HG03460 (cell line): Measurements from ENCODE around the gene GRIN1.
A peak's percentile ranks its signal among the peaks of the same experiment; 100 is the strongest.
"Not testable (repeated sequence)": the region's sequence is repeated elsewhere in the genome, so short reads cannot be mapped to it uniquely, and the experiment has no call there.

Experiments used
- ATAC-seq: cut with Tn5 transposase; IDR thresholded peaks from one replicate; pipeline ENCODE4 v1.9.1; 2021; ENCODE audit not compliant: unreplicated experiment

Gene GRIN1

DNA sequence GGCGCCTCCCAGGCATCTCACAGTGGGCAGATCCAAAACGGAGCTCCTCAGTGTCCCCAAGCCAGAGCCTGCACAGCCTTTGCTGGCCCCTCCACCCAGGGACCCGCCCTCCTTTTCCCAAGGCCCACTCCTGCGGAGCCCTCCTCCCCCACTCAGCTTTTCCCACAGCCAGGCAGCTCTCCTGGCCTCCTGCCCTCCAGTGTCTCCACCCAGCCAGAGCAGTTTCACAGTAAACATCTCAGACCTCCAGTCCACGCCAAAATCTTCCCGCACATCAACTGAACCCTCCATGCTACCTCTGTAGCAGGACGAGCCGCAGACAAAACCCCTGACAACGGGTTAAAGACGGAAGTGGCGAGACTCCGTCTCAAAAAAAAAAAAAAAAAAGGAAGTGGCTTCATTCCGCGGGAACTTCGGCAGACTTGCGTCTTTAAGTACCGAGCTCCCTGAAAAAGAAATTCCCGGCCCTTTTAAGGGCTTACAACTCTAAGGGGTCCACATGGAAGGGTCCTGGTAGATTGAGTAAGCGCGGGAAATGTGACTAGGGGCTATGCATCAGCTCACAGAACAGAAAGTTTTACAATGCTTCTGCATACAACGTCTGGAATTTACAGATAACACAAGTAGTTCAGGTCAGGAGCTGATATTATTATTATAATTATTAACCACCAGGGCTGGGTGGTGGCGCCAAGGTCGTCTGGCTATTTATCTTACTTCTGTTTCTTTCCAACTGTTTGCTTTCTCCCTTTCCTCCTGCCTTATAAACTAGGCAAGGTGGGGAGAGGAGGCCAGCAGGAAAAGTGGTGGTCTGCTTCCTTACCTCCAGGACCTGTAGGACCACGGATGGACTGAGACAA, 11.4 kb upstream of the GRIN1 start:
- ATAC-seq = no peak

DNA sequence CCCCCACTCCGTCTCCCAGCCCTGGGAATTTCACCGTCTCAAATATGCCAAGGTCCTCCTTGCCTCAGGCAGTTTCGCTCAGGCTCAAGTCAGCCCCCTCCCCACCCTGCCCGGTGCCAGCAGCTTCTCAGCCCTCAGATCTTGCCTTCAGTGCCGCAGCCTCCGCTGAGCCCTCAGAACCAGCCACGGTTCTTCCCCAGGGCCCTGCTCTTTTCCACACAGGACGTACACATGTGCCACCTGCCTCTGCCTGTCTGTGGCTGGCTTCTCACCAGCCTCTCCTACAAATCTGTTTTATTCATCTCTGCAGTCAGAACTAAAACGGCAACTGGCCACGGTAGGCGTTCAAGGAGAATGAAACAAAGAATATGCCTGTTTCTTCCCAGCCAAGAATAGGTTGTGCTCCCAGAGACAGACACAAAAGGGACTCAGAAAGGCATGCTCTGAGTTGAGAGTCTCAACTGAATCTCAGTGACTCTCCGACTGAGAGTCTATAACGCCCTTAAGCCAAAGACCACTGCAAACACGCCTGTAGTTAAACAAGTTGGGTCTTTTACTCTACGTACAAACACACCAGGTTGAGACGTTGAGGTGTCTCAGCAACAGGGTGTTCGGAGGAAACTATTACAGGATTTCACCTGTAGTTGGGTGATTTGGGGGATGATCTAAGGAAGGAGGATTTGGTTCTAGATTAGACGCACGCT, 10.6 kb upstream of the GRIN1 start:
- ATAC-seq = no peak

DNA sequence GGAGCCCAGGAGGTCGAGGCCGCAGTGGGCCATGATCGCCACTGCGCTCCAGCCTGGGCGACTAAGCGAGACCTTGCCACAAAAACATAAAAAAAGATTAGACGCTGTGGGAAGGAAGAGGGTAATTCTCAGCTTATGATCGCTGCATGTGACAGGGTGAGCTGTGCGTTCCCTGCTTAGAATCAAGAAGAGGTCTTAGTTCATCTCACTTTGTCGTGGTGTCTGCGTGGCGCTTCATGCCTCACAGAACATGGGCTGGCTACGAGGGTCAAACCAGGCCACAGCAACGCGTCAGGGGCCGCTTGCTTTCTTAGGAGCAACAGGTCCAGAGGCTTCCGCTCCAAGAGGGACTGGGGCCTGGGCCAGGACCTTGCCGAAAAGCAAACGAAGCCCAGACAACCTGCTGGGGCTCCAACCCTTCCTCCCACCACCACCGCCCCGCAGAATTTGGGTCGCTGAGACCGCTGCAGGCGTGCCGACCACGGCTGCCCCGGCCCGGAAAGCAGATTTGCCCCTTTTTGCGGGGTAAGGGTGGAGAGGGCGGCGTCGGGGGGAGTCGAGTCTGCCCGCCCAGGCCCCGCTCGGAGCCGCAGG, 10.0 kb upstream of the GRIN1 start:
- peak; percentile 19 for ATAC-seq

DNA sequence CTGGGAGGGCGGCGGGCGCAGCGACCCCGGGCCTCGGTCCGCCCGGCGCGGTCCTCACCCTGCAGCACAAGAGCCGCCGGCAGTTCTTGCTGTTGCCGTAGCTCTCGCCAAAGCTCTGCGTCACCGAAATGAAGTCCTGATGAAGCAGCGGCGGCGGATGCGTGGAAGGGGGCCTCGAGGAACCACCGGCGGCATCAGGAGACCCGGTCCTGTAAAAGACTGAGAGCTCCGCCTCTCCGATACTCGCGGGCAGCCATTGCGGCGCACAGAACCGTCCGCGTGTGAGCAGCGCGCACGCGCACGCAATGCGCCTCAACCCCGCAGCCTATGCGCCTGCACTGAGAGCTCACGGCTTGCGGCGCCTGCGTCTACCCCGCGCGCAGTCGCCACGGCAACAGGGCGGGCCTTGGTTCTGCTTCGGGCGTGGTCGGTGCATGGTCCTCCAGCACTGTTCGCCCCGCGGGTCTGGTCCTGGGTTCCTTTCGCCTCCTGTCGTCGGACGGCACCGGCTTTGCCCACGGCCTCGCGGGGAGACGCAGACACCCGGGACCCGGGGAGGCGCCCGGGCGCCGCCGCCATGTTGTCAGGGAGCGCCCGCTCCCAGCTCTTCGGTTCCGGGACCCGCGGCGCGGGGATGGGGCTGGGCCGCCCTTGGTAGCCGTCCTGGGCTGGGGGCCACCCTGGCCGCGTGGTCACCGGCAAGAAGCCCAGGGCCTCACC, 9.3 kb upstream of the GRIN1 start:
- peak; percentile 81 for ATAC-seq

DNA sequence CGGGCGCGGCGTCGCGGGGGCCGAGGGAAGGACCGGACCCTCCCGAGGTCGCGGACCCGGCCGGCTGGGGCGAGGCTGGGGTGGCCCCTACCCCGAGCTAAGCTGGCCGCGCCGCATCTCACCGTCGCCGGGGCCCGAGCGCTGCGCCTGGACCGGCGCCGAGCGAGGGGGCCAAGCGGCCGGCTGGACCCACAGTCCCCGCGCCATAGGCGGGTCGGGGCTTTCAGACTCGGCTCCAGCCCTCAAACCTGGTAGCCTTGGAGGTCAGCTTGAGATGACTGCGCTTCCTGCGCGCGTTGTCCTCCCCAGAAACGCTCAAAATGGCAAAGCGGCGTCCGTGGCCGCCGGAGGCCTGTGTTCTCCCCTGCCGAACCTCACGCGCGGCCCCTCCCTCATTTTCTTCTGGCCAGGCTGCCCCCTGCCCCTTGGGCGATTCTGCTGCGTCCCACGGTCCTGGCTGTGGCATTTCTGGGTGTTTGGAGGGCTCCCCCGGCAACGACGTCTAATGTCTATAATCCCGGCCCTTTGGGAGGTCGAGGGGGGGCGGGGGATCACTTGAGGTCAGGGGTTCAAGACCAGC, 8.7 kb upstream of the GRIN1 start:
- peak; percentile 7 for ATAC-seq

DNA sequence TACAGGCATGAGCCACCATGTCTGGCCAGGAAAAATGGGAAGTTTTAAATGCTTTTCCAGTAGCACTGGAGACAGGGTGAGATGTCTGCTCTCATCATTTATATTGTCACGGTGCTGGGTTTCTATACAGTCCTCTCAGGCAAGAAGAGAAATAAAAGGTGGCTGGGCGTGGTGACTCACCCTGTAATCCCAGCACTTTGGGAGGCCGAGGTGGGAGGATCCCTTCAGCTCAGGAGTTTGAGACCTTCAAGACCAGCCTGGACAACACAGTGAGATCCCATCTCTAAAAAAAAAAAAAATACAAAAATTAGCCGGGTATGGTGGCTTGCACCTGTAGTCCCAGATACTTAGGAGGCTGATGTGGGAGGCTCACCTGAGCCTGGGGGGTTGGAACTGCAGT, 4.8 kb upstream of the GRIN1 start:
- ATAC-seq = no peak

DNA sequence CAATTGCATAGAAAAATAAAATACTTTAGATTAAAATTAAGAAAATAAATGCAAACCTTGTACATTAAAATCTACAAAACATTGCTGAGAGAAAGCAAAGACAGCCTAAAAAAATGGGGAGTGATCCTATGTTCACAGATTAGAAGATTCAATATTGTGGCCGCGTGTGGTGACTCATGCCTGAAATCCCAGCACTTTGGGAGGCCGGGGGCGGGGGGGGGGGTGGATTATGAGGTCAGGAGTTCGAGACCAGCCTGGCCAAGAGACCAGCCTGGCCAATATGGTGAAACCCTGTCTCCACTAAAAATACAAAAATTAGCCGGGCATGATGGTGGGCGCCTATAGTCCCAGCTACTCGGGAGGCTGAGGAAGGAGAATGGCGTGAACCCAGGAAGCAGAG, 3.8 kb upstream of the GRIN1 start:
- ATAC-seq = not testable (repeated sequence)

DNA sequence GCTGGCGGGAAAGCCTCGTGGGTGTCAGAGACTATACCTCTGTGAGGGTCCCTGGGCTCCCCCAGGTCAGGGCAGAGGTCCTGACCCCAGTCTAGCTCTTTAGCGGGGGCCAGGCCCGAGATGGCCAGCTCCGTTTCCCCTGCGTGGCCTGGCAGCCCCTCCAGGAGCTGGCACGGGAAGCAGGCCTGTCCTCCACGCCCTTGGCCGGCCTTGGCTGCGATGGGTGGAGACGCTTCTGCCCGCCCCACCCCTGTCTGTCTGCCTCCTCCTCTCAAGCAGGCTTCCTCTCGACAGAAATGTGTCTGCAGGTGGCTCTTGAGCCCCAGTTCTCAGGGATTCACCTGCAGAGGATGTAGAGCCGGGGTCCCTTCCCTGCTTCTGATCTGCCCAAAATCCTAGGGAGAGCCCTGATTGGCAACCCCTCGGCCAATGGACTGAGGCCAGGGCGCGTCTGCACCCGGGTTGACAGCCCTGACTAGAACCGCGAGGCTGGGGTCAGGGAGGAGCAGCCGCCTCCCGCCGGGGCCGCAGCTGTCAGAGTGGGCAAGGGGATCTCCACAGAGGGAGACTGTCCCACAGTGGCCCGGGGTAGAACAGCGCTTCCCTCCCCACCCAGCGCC, 2.6 kb upstream of the GRIN1 start:
- ATAC-seq = no peak

DNA sequence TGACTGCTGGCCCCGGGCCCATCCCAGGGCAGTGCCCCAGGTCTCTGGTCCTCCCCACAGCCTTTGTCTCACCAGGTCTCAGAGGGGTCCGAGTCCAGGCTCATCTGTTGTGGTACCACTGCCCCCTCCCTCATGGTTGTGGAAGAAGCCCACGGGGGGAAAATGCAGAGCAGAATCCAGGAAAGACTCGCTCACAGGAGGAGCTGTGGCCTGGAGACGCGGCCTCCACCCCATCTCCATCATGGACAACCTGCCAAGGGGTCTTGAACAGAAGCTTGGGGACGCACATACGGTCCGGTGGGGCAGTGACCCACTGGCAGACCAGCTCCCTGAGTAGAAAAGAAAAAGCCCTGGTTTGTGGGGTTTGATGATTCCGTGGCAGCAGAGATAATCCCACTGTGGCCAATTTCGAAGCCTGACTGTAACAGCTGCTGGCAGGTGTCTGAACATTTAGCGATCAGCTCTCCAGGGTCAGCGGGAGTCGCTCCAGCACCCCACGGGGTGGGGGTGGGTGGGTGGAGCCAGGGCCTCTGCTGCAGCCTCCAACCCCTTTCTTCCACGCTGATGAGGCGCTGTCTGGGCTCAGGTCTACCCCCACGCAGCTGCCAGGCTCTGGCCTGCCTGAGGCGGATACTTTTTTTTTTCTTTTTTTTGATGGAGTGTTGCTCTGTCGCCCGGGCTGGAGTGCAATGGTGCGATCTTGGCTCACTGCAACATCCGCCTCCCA, 1.9 kb upstream of the GRIN1 start:
- ATAC-seq = no peak

DNA sequence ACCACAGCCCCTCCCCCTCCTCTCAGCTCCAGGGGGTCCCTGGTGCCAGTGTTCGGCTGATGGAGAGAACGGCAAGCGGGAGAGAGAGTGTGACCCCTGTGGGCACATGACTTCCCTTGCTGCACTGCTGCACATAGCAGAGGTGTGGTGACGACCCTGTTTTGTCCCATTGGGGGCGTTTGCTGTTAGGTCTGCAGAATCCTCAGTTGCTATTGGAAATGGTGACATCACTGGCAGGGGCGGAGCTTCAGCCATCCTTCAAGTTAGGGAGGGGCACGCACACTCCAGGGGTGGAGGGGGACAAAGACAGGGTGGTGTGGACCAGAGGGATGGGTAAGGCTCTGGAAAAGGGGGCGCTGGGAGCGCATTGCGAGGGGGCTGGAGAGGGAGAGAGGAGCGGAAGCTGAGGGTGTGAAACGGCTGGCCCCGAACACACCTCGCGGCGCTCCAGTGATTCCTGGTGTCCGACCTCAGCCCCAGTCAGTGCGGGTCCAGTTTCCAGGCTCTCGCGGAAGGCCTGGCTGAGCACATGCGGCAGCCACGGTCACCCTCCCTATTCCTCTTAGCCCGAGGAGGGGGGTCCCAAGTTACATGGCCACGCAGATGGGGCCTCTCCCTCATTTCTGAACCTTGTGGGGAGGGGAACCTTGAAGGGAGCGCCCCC, 764 bp upstream of the GRIN1 start:
- ATAC-seq = no peak

DNA sequence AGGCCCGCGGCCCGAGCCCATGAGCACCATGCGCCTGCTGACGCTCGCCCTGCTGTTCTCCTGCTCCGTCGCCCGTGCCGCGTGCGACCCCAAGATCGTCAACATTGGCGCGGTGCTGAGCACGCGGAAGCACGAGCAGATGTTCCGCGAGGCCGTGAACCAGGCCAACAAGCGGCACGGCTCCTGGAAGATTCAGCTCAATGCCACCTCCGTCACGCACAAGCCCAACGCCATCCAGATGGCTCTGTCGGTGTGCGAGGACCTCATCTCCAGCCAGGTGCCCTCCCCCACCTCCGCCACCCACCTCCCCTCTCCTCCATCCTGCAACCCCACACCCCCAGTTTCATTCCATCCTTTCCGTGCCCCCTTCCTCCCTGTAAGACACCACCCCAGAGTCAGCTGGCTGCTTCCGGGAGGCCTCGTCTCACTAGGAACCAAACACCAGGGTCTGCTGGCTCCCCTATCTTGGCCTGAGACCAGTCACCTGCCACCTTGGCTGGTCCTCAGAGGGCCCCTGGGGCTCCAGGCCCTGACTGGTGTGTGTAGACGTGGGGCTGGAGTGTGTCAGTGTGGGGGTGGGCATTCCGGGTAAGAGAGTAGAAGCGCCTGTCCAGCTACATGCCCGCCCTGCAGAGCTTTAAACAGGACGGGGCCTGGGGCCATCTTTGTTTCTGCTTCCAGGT, 655 bp downstream of the GRIN1 start:
- ATAC-seq = no peak

DNA sequence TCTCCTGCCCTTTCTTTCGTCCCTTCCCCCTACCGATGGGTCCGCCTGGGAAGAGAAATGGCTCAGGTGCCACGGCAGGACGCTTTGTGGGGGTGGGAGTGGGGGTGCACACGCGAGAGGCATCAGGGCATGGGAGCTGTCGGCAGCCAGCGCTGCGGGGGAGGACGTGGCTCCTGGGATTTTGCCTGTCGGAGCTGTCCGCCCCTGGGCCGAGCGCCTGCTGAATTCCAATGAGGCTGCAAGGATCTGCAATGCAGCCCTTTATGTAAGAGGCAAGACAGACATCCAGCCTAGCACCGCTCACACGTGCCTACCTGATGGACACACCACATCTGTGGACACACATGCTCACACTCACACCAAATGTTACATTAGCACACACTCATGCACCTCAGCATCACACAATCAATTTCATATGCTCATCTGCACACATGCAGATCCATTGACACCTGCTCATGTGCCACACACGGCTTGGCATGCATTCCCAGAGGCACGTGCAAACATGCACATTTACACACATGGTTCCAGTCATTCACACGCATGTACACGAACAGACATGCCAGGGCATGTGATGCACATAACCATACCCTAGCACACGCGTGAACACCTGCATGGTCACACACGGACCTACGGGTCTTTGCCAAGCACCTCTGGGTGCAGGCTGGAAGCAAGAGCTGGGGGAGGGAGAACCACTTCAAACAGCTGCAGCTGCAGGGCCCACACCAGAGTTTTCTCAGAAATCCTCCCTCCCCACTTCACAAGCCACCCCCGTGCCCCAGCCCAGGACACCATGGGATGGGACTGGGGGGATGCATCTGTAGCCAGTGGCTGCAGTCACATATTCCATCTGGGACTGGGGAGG, 1.4 kb downstream of the GRIN1 start:
- no peak for ATAC-seq

DNA sequence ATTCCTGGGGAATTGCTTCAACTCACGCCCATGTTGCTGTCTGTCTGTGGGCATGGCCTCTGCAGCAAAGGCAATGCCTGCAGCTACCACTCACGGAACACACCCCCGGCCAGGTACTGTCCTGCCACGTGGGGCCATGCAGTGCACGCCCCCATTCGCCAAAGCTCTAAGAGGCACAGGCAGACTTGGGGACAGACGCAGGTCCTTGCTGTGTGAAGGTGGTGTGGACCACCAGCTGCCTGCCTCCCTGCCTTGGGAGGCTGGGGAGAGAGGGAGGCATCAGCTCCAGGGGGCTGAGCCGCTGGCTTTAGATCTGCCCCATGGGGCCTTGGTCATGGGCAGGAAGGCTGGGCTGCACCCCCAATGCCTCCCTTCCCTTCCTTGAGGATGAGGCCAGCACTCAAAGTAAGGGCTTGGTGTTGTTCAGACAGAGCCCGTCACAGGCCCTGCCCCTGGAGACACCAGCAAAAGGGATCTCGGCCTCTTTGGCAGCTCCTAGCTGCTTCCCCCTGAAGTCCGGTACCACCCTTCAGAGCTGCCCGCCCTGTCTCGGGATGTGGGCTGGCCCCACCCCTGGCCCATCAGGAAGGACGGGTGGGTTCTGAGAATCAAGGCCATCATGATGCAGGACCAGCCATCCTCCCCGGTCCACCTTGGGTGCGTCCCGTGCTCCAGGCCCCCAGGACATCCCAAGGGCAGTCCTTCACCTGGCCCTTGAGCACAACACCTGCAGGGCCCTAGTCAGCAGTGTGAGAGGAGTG, 2.3 kb downstream of the GRIN1 start:
- ATAC-seq = no peak

DNA sequence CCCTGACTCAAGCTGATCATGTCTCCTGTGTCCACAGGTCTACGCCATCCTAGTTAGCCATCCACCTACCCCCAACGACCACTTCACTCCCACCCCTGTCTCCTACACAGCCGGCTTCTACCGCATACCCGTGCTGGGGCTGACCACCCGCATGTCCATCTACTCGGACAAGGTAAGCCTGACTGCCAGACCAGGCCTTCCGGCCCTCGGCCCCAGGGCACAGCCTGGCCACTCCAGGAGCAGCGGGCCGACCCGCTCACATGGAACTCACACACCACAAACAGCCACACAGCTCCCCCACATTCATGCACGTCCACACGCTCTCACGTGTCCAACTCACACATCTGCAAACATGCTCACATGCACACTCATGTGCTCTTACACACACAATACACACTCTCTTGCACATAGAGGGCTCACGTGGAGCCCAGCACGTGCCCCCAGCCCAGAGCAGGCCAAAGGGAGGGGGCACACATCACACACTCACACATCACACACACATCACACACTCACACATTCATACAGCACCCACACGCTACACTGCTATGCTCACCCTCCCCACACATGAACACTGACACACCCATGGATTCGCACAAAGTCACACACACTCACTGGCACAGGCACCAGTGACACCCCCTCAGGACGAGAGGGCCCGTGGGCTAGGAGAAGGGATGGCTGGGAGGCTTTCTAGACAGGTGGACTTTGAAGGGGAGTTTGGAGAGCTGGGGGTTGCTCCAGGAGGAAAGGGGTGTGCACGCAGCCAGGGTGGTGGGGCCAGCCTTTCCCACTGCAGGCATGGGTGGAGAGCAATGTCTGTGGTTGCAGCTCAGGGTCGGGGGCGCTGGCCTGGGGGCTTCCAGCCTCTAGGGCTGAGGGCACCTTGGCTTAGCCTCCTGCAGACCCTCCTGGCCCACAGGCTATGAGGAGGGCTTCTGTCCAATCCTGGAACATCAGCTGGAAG, 3.3 kb downstream of the GRIN1 start:
- ATAC-seq = no peak

DNA sequence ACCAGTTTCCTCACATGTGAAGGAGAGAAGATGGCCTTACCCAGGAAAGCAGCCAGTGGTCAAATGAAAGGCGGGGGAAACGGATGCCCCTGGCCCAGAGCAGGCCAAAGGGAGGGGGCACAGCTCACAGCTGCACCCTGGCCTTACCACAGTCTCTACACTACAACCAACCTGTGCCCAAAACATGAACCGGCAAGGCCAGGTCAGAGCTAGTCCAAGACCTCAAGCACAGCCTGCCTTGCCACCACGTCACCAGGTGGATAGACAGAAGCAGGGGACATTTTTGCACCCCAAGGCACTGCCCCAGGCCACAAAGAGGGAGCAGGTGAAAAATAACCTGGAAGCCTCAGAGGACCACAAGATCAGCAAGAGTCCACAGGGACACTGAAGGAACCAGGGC, 4.5 kb downstream of the GRIN1 start:
- ATAC-seq = no peak
